AG08396 (cell line): ENCODE measurements around the gene TMEM100.
"Not testable (repeated sequence)": the region's sequence is repeated elsewhere in the genome, so short reads cannot be mapped to it uniquely, and the experiment has no call there.

Experiments
- DNase-seq: peaks from one replicate; pipeline ENCODE4 v3.0.0; 2012; ENCODE audit warnings: low spot score, mixed read lengths

TMEM100 gene

DNA sequence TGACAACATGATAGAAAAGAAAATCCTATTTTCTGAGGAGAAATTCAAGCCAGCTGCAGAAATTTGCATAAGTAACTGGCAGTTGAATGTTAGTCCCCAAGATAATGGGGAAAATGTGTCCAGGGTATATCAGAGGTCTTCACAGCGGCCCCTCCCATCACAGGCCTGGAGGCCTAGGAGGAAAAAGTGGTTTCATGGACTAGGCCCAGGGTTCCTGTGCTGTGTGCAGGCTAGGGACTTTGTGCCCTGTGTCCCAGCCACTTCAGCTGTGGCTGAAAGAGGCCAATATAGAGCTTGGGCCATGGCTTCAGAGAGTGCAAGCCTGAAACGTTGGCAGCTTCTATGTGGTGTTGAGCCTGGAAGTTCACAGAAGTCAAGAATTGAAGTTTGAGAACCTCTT is 35.6 kb downstream of the TMEM100 start:
- no peak for DNase-seq

DNA sequence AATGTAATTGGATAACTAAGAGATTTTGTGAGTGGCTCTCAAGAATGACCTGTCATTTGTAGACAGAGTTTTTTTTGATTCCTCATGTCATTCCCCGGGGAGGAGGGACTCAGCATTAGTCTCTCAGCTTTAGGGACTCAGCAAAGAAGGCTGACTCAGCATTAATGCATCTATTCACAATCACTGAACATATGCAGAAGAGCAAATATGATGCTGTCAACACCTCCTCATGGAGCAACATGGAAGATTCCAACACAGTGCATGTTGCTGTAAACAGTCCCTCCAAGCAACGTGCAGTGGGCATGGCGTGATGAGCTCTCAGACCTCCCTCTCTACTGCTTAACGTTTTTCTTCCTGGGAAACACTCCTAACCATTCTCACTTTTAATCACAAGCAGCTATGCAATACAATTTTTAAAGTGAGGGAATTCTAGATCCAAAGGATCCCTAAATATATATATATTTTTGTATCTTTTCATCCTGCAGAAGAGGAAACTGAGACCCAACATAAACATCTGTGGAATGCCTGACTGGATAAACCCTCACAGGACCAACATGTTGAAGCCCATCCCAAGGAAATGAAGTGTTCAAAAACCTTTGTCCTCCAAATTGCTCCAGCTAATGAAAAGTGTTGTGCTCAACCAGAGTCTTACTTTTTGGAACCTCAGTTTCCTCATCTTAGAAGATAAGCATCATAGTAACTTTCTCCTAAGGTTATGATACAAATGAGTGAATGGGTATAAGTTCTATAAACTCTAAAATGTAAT is 38.9 kb downstream of the TMEM100 start:
- DNase-seq, result no peak

DNA sequence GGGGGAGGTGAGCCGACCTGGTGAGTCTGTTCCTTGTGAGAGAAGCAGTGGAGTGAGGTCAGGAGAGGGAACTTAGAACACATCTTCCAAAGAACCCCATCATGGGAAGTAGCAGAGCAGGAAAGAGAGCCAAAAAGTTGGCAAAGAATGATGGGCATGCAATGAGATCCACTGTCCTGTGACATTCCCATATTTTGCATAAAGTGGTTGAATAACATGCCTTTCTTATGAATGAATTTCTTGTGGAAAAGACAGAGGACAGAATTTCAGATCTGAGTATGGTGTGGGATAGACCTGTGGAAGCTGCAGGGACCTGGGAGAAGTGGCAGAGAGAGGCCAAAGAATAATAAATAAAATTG is 41.3 kb downstream of the TMEM100 start:
- DNase-seq, result no peak

DNA sequence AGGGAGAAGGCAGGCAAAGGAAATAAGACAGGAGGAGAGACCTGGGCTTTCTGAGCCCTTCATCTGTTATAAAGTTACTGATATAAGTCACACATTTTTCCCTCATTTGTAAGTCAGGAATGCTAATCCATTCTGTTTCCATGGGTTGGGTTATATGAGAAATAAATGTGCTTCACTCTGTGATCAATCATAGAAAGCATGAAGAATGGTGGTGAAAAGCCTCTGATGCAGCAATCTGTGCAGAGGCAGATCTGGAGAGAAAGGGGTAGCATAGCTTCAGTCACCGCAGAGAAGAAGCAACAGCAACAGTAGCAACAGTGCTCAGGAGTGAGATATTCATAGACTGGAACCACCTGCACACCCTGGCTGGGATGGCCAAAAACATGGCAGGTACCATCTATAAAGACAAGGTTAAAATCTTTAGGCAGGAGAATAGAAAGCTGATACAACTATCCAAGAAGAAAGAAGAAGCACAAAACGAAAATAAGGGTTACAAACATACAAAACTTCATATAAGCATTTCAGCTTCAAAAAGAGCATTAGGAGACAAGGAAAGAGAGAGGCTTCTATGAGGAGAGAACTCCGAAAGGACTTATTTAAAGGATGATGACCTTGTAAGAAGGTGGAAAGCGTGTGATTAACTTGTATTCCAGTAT is 41.9 kb downstream of the TMEM100 start:
- DNase-seq, result no peak

DNA sequence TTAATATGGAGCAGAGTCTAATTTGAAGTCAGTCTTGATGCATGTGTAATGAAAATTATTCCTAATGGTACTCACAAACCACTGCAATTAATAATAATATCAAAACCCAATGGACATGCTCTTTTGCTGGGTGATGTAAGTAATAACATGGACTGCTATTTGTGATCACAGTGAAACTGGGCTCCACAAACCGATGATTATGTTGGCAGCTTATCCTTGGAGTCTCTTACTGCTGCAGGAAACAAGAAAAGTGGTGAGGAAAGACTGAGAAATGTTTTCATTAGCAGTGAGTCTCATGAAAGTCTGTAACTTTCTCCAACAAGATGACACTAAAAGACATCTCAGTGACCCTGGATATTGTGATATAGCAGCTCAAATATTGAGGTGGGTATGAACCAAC is 45.2 kb downstream of the TMEM100 start:
- no peak for DNase-seq

DNA sequence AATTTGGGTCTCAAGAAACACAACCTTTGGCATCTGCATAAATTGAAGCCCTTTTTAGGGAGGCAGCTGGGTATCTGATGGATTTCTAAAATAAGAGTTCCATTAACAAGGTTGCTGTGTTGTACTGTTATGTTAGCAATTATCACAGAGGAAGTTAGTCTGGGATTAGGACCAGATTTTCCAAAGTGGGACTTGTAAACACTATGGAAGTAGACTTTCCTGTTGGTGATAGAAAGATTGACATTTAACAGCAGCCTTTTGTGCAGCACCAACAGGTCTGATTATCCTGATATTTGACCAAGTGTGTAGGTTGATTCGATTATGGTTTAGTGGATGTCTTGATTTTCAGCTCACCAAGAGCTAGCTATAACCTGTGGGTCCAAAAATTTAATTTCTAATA is 46.4 kb downstream of the TMEM100 start:
- DNase-seq, result no peak

DNA sequence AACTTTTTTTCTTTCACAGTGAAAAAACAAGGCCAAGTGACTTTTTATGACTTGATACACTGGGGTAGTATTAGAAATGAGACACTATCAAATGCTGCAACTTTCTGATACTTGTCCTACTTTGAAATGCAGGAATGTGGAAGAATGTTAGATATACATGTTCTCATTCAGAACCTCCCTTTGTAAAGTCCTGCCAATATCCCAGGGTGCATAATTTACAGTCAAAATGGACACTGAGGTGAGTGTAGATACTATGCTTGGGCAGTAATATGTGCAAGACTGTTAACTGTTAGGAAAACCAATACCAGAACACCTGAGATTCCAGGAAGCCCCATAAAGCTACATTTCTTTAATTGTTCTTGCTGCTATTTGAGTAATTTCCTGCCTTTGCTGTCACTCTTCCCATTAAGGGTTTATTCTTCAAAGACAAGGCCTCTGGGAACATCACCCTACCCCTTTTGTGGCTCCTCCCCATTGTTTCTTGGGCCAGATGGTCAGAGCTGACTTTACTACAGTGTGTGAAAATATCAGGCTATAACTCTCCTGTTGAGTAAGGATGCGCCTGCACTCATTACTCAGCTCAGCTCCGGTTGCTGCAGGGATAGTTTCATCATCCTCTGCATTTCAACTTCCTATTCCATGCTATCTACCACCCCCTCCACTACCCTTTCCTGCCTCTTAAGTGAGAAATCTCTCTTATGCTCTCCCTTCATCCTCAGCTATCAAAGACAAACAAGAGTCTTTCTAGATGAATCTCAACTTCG is 48.7 kb downstream of the TMEM100 start:
- DNase-seq, result no peak

DNA sequence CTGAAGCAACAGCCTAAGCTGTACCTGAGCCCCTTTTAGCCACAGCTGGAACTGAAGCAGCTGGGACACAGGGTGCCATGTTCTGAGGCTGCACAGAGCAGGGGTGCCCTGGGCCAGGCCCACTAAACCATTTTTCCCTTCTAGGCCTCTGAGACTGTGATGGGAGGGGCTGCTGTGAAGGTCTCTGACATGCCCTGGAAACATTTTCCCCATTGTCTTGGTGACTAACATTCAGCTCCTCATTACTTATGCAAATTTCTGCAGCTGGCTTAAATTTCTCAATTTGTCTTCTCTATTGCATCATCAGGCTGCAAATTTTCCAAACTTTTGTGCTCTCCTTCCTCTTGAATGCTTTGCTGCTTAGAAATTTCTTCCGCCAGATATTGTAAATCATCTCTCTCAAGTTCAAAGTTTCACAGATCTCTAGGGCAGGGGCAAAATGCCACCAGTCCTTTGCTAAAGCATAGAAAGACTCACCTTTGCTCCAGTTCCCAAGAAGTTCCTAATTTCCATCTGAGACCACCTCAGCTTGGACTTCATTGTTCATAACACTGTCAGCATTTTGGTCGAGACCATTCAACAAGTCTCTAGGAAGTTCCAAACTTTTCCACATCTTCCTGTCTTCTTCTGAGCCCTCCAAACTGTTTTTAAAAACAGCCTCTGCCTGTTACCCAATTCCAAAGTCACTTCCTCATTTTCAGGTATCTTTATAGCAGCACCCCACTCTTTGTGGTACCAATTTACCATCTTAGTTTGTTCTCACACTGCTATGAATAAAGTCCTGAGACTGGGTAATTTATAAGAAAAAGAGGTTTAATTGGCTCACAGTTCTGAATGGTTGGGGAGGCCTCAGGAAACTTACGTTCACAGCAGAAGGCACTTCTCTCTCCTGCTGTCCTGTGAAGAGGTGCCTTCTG is 49.8 kb downstream of the TMEM100 start:
- DNase-seq, result no peak

DNA sequence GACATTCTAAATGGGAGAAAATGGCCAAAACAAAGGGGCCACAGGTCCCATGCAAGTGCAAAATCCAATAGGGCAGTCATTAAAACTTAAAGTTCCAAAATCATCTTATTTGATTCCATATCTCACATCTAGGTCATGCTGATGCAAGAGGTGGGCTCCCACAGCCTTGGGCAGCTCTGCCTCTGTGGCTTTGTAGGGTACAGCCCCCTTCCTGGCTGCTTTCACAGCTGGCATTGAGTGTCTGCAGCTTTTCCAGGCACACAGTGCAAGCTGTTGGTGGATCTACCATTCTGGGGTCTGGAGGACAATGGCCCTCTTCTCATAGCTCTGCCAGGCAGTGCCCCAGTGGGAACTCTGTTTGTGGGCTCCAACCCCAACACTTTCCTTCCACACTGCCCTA is 50.7 kb downstream of the TMEM100 start:
- DNase-seq, result not testable (repeated sequence)
